ENCODE measurements around the gene CD84. TPM values are rescaled to one million over a fixed set of nuclear protein-coding genes. Genes with fewer than 3 reads are reported as not detected.
"Not testable (repeated sequence)": the region's sequence is repeated elsewhere in the genome, so short reads cannot be mapped to it uniquely, and the experiment has no call there.

CD84 gene
- total RNA-seq, 1 donor from 2014 or later: 21.1 TPM

- intact Hi-C loops (cut with micrococcal nuclease): no loop called here
Observed at GRCh38 chr1:160547422-160547821, 31.9 kb downstream of the CD84 start.

GRCh38 chr1:160546942-160547341 is 32.4 kb downstream of the CD84 start:
- intact Hi-C loops (cut with micrococcal nuclease): no loop called here

DNA sequence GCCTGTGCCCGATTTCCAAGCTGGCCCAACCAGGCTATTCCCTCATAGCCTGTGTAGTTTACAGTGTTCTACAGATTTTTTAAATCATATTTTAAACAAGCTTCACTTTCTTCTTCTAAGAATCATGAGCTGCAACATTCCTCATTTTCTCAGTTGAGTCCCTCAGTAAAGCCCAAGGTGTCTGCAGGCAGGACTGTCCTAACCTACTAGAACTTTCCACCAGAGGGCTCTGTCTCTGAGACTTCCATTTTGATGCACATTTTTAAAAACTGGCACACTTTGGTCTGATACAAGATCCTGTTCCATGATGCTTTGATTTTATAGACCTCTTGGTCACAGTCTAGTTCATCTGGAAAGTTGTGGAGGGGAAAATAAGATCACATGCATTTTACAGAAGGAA is 34.6 kb downstream of the CD84 start:
- intact Hi-C loops (cut with micrococcal nuclease): loop anchor here (1.0 to 2.0 kb wide), 3 partner anchors 34 to 130 kb away; no protein-coding TSS in a partner anchor

DNA sequence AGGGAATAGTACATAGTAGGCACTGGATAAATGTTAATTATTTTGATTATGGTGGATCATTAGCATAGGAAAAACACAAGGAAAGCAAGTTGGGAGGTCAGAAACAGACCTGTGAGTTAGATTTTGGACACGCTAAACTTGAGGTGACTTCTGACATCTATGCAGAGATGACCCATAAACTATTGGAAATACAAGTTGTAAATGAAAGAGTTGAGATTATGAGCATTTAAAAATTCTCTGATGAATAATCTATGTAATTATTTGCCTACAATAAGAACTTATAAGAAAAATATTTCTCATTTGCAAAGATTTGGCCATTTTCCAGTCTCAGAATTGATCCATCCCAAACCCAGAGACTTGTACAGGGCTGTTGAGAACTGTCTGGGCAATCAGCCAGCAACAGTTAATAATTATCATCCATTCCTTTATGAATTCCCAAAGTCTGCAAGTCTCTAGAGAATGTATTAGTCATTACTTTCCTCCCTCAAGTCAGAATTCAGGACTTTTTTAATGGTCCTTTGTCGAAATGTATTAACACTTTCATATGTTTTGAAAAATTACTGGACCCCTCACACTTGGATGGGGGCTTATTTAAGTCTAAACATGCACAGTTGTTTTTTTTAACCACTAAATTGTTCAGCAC is 36.9 kb downstream of the CD84 start:
- intact Hi-C loops (cut with micrococcal nuclease): no loop called here

DNA sequence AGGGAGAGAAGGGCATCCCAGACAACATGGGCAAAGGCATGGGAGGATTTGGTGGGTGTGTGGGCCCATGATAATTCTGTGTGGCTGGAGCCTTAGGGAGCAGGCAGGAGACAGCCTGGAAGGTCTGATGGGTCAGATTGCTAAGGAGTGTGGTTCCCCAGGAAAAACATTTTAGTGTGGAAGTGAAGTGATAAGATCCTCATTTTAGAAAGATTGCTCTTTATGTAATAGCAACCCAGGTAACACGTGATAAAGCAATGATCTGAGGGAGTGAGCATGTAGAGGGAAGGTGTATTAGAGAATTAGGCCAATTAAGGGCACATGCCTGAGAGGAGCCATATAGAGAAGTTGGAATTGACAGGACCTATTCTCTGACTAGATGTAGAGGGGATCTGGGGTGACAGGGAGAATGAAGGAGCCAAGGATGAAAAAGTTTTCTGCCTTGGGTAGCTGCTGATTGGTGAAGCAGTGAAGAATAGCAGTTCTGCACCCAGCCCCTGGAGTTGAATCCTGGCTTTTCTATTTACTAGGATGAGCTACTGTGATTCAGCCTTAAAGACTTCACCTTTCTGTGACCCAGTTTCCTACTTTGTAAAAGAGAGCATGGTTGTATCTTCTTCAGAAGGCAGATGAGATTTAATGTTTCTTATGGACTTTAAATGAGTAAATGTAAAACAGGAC is 37.5 kb downstream of the CD84 start:
- intact Hi-C loops (cut with micrococcal nuclease): loop anchor here (2.0 kb wide), 1 partner anchor 19 kb away; no protein-coding TSS in a partner anchor

GRCh38 chr1:160540859-160541233 is 38.5 kb downstream of the CD84 start:
- intact Hi-C loops (cut with micrococcal nuclease): loop anchor here (1.0 to 2.0 kb wide), 6 partner anchors 19 to 198 kb away; partner anchors contain the start of genes COPA and NCSTN

DNA sequence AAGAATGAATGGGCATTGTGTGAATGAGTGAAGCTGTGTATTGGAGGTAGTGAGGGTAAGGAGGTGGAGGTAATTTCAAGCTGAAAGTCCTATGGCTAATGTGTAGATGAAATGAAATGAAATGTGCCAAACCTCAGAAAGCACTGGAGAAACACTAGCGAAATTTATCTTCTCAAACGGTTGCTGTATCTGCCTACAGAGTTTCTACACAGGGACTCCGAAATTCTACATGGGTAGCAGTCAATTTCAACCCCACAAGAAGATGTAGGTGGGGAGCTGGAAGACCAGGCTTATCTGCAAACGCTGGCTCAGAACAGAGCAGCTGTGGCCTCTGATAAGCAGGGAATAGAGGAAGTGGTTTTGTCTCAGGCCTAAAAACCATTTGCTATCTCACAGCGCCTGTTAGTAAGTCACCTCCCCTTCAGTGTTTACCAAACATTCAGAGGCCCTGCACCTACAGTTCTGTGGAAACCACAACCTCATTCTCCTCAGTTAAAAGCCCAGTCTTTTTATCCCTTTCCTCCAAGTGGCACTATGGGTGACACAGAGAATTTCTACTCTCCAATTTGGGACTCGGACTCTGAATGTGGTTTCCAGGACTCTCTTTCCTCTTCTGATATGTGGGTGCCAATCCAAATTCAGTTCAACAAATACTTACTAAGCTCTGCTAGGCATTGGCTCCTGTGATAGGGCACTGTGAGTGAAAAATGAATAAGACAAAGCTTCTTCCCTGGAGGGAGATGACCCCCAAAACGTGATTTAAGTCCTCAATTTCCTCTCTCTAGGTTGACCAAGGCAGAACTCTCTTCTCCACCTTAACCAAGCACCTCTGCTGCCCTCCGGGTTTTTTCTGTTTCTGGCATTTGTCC is 39.1 kb downstream of the CD84 start:
- intact Hi-C loops (cut with micrococcal nuclease): loop anchor here (1.0 to 2.0 kb wide), 6 partner anchors 18 to 197 kb away; partner anchors contain the start of genes COPA and NCSTN

DNA sequence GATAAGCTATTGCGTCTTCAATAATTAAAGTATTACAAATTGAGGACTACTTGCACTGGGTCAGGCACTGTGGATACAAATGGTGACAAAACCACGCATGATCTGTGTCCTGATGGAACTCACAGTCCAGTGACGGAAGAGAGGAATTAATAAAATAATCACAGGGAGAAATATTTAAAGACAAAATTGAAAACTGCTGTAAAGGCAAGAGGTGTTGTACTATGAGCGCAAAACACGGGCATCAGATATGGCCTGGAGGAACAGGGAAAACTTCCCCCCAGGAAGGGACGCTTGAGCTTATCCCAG is 39.7 kb downstream of the CD84 start:
- intact Hi-C loops (cut with micrococcal nuclease): no loop called here

- intact Hi-C loops (cut with micrococcal nuclease): no loop called here
Observed at GRCh38 chr1:160538985-160539651, 40.2 kb downstream of the CD84 start.

DNA sequence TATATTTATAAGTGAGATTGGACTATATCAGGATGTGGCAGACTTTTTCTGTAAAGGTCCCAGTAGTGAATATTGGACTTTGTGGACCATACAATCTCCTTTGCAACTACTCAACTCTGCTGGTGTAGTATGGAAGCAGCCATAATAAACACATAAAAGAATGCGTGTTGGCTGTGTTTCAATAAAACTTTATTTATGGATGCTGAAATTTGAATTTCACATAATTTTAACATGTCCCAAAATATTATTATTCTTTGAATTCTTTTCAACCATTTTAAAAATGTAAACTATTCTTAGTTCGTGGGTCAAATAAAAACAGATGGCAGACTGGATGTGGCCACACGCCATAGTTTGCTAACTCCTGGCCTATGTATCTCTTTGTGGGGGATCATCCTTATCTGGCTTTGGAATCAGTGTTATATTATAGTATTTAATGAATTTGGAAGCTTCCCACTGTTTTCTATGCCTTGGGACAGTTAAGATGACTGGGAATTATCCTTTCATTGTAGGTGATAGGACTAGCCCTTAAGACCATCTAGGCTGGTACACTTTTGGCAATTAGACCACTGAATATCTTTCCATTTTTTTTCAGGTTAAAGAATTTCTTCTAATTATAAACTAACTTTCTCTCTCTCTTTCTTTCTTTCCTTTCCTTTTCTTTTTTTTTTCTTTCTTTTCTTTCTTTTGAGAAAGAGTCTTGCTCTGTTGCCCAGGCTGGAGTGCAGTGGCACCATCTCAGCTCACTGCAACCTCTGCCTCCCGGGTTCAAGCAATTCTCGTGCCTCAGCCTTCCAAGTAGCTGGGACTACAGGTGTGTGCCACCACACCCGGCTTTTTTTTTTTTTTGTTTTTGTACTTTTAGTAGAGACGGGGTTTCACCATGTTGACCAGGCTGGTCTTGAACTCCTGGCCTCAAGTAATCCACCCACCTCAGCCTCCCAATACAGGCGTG is 41.3 kb downstream of the CD84 start:
- intact Hi-C loops (cut with micrococcal nuclease): no loop called here

GRCh38 chr1:160534823-160535605 is 44.3 kb downstream of the CD84 start:
- intact Hi-C loops (cut with micrococcal nuclease): no loop called here

- intact Hi-C loops (cut with micrococcal nuclease): not testable (repeated sequence)
Observed at GRCh38 chr1:160532557-160532813, 46.8 kb downstream of the CD84 start.

GRCh38 chr1:160531809-160532556 is 47.3 kb downstream of the CD84 start:
- intact Hi-C loops (cut with micrococcal nuclease): not testable (repeated sequence)

- intact Hi-C loops (cut with micrococcal nuclease): not testable (repeated sequence)
Observed at GRCh38 chr1:160529401-160529952, 49.8 kb downstream of the CD84 start.

DNA sequence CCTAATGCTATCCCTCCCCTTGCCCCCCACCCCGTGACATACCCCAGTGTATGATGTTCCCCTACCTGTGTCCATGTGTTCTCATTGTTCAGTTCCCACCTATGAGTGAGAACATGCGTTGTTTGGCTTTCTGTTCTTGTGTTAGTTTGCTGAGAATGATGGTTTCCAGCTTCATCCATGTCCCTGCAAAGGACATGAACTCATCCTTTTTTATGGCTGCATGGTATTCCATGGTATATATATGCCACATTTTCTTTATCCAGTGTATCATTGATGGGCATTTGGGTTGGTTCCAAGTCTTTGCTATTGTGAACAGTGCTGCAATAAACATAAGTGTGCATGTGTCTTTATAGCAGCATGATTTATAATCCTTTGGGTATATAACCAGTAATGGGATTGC is 55.5 kb downstream of the CD84 start:
- intact Hi-C loops (cut with micrococcal nuclease): loop anchor here (2.0 to 5.0 kb wide), 5 partner anchors 36 to 261 kb away; partner anchors contain the start of gene DCAF8

GRCh38 chr1:160522622-160523345 is 56.5 kb downstream of the CD84 start, which contains the start of gene SLAMF6:
Gene SLAMF6, minus strand, starts transcription at chr1:160523255. Its CDS starts 63 bp downstream, at chr1:160523192.
- intact Hi-C loops (cut with micrococcal nuclease): loop anchor here (1.0 to 5.0 kb wide), 6 partner anchors 18 to 260 kb away; partner anchors contain the start of gene DCAF8

DNA sequence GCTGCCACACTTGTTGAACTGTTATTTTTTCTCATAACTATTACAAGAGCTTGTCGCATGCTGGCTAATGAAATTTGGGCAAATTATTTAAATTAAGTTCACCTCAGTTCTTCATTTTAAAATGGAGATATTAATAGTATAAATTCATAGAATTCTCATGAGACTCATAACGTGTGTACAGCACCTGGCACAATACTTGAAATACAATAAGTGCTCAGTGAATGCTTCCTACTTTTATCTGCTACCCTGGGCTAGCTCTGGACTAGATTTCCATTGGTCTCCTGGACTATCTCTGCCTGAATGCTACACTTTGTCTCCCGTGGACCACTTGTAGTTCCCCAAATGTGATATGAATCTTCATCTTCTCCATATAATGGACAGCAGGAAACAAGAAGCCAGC is 57.2 kb downstream of the CD84 start:
- intact Hi-C loops (cut with micrococcal nuclease): loop anchor here (1.0 to 5.0 kb wide), 6 partner anchors 18 to 260 kb away; partner anchors contain the start of gene DCAF8

DNA sequence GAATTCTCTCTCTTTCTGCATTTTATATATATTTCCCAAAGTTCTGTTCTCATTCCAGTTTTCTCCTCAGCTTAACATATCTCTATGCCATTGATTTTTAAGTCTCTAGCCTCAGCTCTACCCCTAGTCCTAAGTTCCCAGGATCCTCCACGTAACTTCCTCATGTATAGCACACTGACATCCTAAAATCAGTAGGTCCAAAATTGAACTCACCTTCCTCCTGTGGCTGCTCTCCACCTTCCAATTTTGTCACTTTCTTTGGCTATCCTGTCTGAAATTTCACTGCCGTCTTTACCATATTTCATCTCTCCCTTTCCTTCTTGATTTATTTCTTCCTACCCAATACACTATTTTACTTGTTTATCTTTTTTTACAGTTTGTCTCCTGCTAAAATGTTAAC is 57.7 kb downstream of the CD84 start:
- intact Hi-C loops (cut with micrococcal nuclease): loop anchor here (2.0 to 5.0 kb wide), 4 partner anchors 34 to 259 kb away; partner anchors contain the start of genes COPA, DCAF8 and NCSTN
